Myocyte (in vitro differentiated cells): Measurements from ENCODE around the gene RMP24. TPM values are rescaled to one million over a fixed set of nuclear protein-coding genes. Genes with fewer than 3 reads are reported as not detected.

Source experiments
- DNase-seq: peaks from one replicate; pipeline ENCODE4 v3.0.0-alpha.2; 2012; ENCODE audit warnings: low read depth
- microRNA-seq: library from miRNA; unstranded; fragments of <30 nt; microRNA quantifications from one replicate; pipeline ENCODE4, GENCODE V29; 2016
- total RNA-seq: library from RNA; depleted of rRNA; stranded (reverse); fragments of >200 nt; gene quantifications from 2 replicates; pipeline ENCODE4 v1.2.3, GENCODE V29; 2014

RMP24 gene

GRCh38 chr18:36028859-36029258 is 56.4 kb downstream of the RMP24 start:
- DNase-seq, result no peak

Small RNAs within 50 kb of the gene (microRNA-seq; reads per million reads assigned to microRNA genes)
- 1.8 reads per million, percentile 4 among the genes with 10 or more reads in this experiment for gene MIR3929

Other genes starting within 250 kb of the RMP24 start
- gene RPRD1A, start 94.9 kb downstream of the RMP24 start, total RNA-seq, result 65.7 and 69.1 TPM in 2 replicates
- gene SLC39A6, start 156.7 kb downstream of the RMP24 start, total RNA-seq, result 61.7 and 62.2 TPM in 2 replicates
- 66.3 and 72.4 TPM in 2 replicates for gene ELP2, start 157.2 kb downstream of the RMP24 start, total RNA-seq
- gene MOCOS, start 214.8 kb downstream of the RMP24 start, total RNA-seq, result 4.8 and 5.4 TPM in 2 replicates